H1 (cell line): ENCODE data around the gene STX2. TPM values are rescaled to one million over a fixed set of nuclear protein-coding genes. Genes with fewer than 3 reads are reported as not detected.

Source experiments
- CTCF ChIA-PET: fragments of 300-600 bp; sonication (Branson Sonifier 250); formaldehyde crosslinking; loops from one replicate; lab custom pipeline; 2021; ENCODE audit not compliant: partially characterized antibody; lab: Charles Lee
- POLR2A ChIA-PET: fragments of 300-600 bp; sonication (Branson Sonifier 250); formaldehyde crosslinking; loops from one replicate; lab custom pipeline; 2021; ENCODE audit warnings: inconsistent platforms; ENCODE audit not compliant: partially characterized antibody; lab: Charles Lee
- DNase-seq, 2 experiments: peaks; one replicate each; pipeline versions ENCODE4 v3.0.0 to v3.0.0-alpha.2; 2010 to 2022; ENCODE audit warnings: low spot score in 2 of 2, low read depth in 1 of 2, mixed read lengths in 1 of 2
- FAIRE-seq: peaks from 2 replicates; lab custom pipeline; 2011; peaks lifted over from hg19 to GRCh38; lab: Jason Lieb, UNC
- H2AFZ ChIP-seq: 2 replicates; pipeline ENCODE4 v1.8.1; 2012; ENCODE audit warnings: low read length, inconsistent platforms
- H2AK5ac ChIP-seq: 2 replicates; pipeline ENCODE4 v1.6.1; 2013; ENCODE audit warnings: low read depth, low read length
- H2BK120ac ChIP-seq: replicated peaks from 2 replicates; pipeline ENCODE3; 2013; ENCODE audit warnings: low read depth, low read length, inconsistent platforms
- H2BK12ac ChIP-seq: 2 replicates; pipeline ENCODE4 v1.6.1; 2013; ENCODE audit warnings: low read depth, low read length
- H2BK15ac ChIP-seq: 2 replicates; pipeline ENCODE4 v1.6.1; 2013; ENCODE audit warnings: low read length
- H2BK20ac ChIP-seq: 2 replicates; pipeline ENCODE4 v1.6.1; 2013; ENCODE audit warnings: low read length
- H2BK5ac ChIP-seq: 2 replicates; pipeline ENCODE4 v1.6.1; 2013; ENCODE audit warnings: low read depth, low read length
- H3K14ac ChIP-seq: 2 replicates; pipeline ENCODE4 v1.6.1; 2013; ENCODE audit warnings: inconsistent platforms; ENCODE audit not compliant: insufficient read length
- H3K18ac ChIP-seq: 2 replicates; pipeline ENCODE4 v1.6.1; 2013; ENCODE audit warnings: low read length; ENCODE audit errors: extremely low read depth
- H3K23ac ChIP-seq: 2 replicates; pipeline ENCODE4 v1.6.1; 2013; ENCODE audit warnings: inconsistent platforms; ENCODE audit not compliant: insufficient read length
- H3K23me2 ChIP-seq: 2 replicates; pipeline ENCODE4 v1.6.1; 2013; ENCODE audit warnings: low read depth, low read length
- H3K27ac ChIP-seq: 2 replicates; pipeline ENCODE4 v1.6.1; 2011; ENCODE audit warnings: low read depth, low read length, inconsistent platforms
- H3K27me3 ChIP-seq, 4 experiments: replicated peaks in 1 of 4; 1 replicate in 1 of 4; 2 replicates in 3 of 4; pipeline versions ENCODE4 v1.6.1 to v1.8.1; 2011 to 2013; ENCODE audit warnings: low read length in 3 of 4, mild to moderate bottlenecking in 3 of 4, inconsistent platforms in 2 of 4, mixed read lengths in 2 of 4, moderate library complexity in 1 of 4; ENCODE audit not compliant: control insufficient read depth in 3 of 4, insufficient read depth in 3 of 4; ENCODE audit errors: extremely low read depth in 1 of 4
- H3K36me3 ChIP-seq, 4 experiments: 2 replicates each; pipeline versions ENCODE4 v1.6.1 to v1.8.1; 2011 to 2013; ENCODE audit warnings: mild to moderate bottlenecking in 4 of 4, low read length in 3 of 4, moderate library complexity in 2 of 4, control low read depth in 1 of 4, inconsistent platforms in 1 of 4; ENCODE audit not compliant: insufficient read depth in 4 of 4, control insufficient read depth in 2 of 4
- H3K4ac ChIP-seq: replicated peaks from 2 replicates; pipeline ENCODE3; 2013; ENCODE audit warnings: low read length, low read depth, mixed read lengths, inconsistent platforms; ENCODE audit not compliant: insufficient read length
- H3K4me1 ChIP-seq, 4 experiments: replicated peaks in 1 of 4; 1 replicate in 1 of 4; 2 replicates in 3 of 4; pipeline versions ENCODE4 v1.6.1 to v1.8.1; 2011 to 2013; ENCODE audit warnings: low read length in 3 of 4, inconsistent platforms in 2 of 4, mixed read lengths in 1 of 4; ENCODE audit not compliant: insufficient read depth in 4 of 4, control insufficient read depth in 3 of 4
- H3K4me2 ChIP-seq, 2 experiments: 2 replicates each; pipeline versions ENCODE4 v1.6.1 to v1.8.1; 2011 to 2013; ENCODE audit warnings: low read depth in 2 of 2, low read length in 2 of 2, control low read depth in 1 of 2, inconsistent platforms in 1 of 2, mild to moderate bottlenecking in 1 of 2; ENCODE audit not compliant: insufficient read depth in 1 of 2
- H3K4me3 ChIP-seq, 4 experiments: fragments of 200-600, 300-600 bp in 1 of 4; sonication (generic), shearing (Covaris generic), sonication (Bioruptor Twin) in 1 of 4; 2 replicates each; pipeline versions ENCODE4 v1.5.1 to v1.8.1; 2011 to 2016; ENCODE audit warnings: low read length in 4 of 4, low read depth in 3 of 4, control low read depth in 2 of 4, inconsistent platforms in 2 of 4, mild to moderate bottlenecking in 2 of 4, mixed read lengths in 1 of 4, moderate library complexity in 1 of 4; ENCODE audit not compliant: insufficient read depth in 2 of 4; ENCODE audit errors: extremely low read depth in 1 of 4
- H3K56ac ChIP-seq: replicated peaks from 2 replicates; pipeline ENCODE3; 2013; ENCODE audit warnings: low read depth, mild to moderate bottlenecking, mixed read lengths, low read length, inconsistent platforms; ENCODE audit not compliant: insufficient read length
- H3K79me1 ChIP-seq: 2 replicates; pipeline ENCODE4 v1.6.1; 2013; ENCODE audit warnings: low read depth, low read length, control low read depth
- H3K79me2 ChIP-seq, 2 experiments: 2 replicates each; pipeline versions ENCODE4 v1.6.1 to v1.8.1; 2012 to 2013; ENCODE audit warnings: low read length in 2 of 2, mild to moderate bottlenecking in 2 of 2, inconsistent platforms in 1 of 2; ENCODE audit not compliant: insufficient read depth in 2 of 2, control insufficient read depth in 1 of 2
- H3K9ac ChIP-seq, 4 experiments: replicated peaks in 1 of 4; 1 replicate in 1 of 4; 2 replicates in 3 of 4; pipeline versions ENCODE4 v1.6.1 to v1.8.1; 2011 to 2013; ENCODE audit warnings: low read depth in 3 of 4, low read length in 3 of 4, control low read depth in 2 of 4, mild to moderate bottlenecking in 2 of 4, moderate library complexity in 2 of 4, inconsistent platforms in 1 of 4; ENCODE audit errors: extremely low read depth in 1 of 4
- H3K9me3 ChIP-seq, 2 experiments: 2 replicates each; pipeline versions ENCODE4 v1.6.1 to v1.8.1; 2012 to 2013; ENCODE audit warnings: mild to moderate bottlenecking in 2 of 2, moderate library complexity in 2 of 2, control low read depth in 1 of 2, inconsistent platforms in 1 of 2, low read depth in 1 of 2, low read length in 1 of 2, mixed read lengths in 1 of 2; ENCODE audit not compliant: insufficient read depth in 2 of 2
- H4K20me1 ChIP-seq, 2 experiments: replicated peaks in 1 of 2; 2 replicates each; pipeline versions ENCODE3 to v1.8.1; 2011 to 2013; ENCODE audit warnings: inconsistent platforms in 2 of 2, low read length in 2 of 2, mild to moderate bottlenecking in 1 of 2; ENCODE audit not compliant: insufficient read depth in 2 of 2, control insufficient read depth in 1 of 2
- H4K5ac ChIP-seq: 2 replicates; pipeline ENCODE4 v1.6.1; 2013; ENCODE audit warnings: low read length, low read depth, mixed read lengths, inconsistent platforms; ENCODE audit not compliant: insufficient read length
- H4K8ac ChIP-seq: 2 replicates; pipeline ENCODE4 v1.8.0; 2013; ENCODE audit warnings: mild to moderate bottlenecking, moderate library complexity, low read length, inconsistent platforms; ENCODE audit not compliant: insufficient read depth; ENCODE audit errors: extremely low read depth
- H4K91ac ChIP-seq: replicated peaks from 2 replicates; pipeline ENCODE3; 2013; ENCODE audit warnings: low read length, mixed read lengths, inconsistent platforms; ENCODE audit not compliant: insufficient read length
- CHD2 ChIP-seq: IDR thresholded peaks from 2 replicates; pipeline ENCODE4 v1.6.1; 2012; ENCODE audit warnings: low read length, improper control_type of control experiment
- POLR2A ChIP-seq, 2 experiments: IDR thresholded peaks; 1 replicate in 1 of 2; 2 replicates in 1 of 2; pipeline ENCODE4 v1.6.1; 2011; ENCODE audit warnings: low read depth in 2 of 2, low read length in 2 of 2, mild to moderate bottlenecking in 2 of 2; ENCODE audit errors: control extremely low read depth in 1 of 2
- WGBS, 2 experiments: shearing (Covaris generic) in 1 of 2; methylation state at CpG; one replicate each; pipeline versions ENCODE4 v1.1.6 to v1.1.7; 2013 to 2015; ENCODE audit warnings: low lambda C conversion rate in 2 of 2, mixed read lengths in 2 of 2, inconsistent platforms in 1 of 2, low coverage in 1 of 2, missing lambda C conversion rate in 1 of 2; ENCODE audit not compliant: insufficient replicate concordance in 2 of 2, insufficient coverage in 1 of 2, insufficient read length in 1 of 2; ENCODE audit errors: extremely low coverage in 1 of 2, missing lambda C conversion rate in 1 of 2; 5-methylcytosine and 5-hydroxymethylcytosine counted together
- polyA plus RNA-seq, 7 experiments: library from polyadenylated mRNA; depleted of rRNA in 3 of 7; stranded (reverse) in 5 of 7; unstranded in 2 of 7; fragments of >200 nt in 5 of 7; fragments of 200-250 nt in 2 of 7; gene quantifications; 1 replicate in 5 of 7; 2 replicates in 1 of 7; 4 replicates in 1 of 7; pipeline versions ENCODE4 v1.2.1 to v1.2.3, GENCODE V29; 2011 to 2013; ENCODE audit warnings: missing spikeins in 2 of 7, mixed read lengths in 2 of 7
- total RNA-seq: library from RNA; stranded (reverse); fragmentation: NEBNext Ultra II Directional; extraction: Animal tissue kit (Norgen Biotek cat#: 25700); gene quantifications from 2 replicates; pipeline ENCODE4 v1.2.1, GENCODE V29; 2021

Gene STX2
- total and polyA plus RNA-seq, 2 of the 8 experiments (the other 6 are each of a cell fraction or from before 2014, with no cell fraction given) = 20.0 to 26.3 TPM

DNA sequence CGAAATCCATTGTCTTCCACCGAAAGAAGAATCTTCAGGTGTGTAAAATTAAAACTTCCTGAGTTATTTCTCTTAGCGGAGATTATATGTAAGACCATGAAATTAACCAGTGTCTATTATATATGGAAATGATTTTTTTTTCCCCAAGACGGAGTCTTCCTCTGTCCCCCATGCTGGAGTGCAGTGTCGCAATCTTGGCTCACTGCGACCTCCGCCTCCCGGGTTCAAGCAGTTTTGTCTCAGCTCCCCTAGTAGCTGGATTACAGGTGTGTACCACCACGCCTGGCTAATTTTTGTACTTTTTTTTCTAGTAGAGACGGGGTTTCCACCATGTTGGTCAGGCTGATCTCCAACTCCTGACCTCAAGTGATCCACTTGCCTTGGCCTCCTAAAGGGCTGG lies 35.6 kb upstream of the STX2 start:
- Histone ChIP-seq H3K4me3 (no peak overlapping the region), H2AK5ac (no peak overlapping the region), H3K9ac (no peak overlapping the region), H3K18ac (no peak overlapping the region), H3K9me3 (no peaks in the 10 kb centered on the region), H2BK20ac (no peak overlapping the region), H3K23ac (no peak overlapping the region), H4K5ac (no peak overlapping the region), H3K4me2 (peak overlapping the region in 1 of 2 experiments; percentile 95; a peak in 1 of 4 replicates), H4K20me1 (peaks cover 7 to 9% of the 10 kb centered on the region in 2 experiments), H4K91ac (no peak overlapping the region), H3K36me3 (peaks cover 27 to 53% (median 42%) of the 10 kb centered on the region in 4 experiments), H3K56ac (no peak overlapping the region), H3K4ac (no peak overlapping the region), H3K27me3 (no peaks in the 10 kb centered on the region), H3K27ac (0 out of 2 replicates have a peak overlapping the region, but pooled peaks have one; percentile 20), H4K8ac (no peak overlapping the region), H2BK12ac (no peak overlapping the region), H2BK120ac (no peak overlapping the region), H3K79me2 (peaks cover 6 to 30% of the 10 kb centered on the region in 2 experiments), H2BK5ac (no peak overlapping the region), H3K4me1 (peaks cover 0 to 3% (median 3%) of the 10 kb centered on the region in 4 experiments; a peak in 4 of 7 replicates), H3K23me2 (peaks cover 4% of the 10 kb centered on the region), H2AFZ (no peak overlapping the region), H3K14ac (no peak overlapping the region), H3K79me1 (no peaks in the 10 kb centered on the region), H2BK15ac (no peak overlapping the region)
- TF ChIP-seq CHD2 (no peak), POLR2A (IDR thresholded peaks at IDR 0.05; ENCODE audit: control extremely low read depth in 1 of 2, low read depth in 2 of 2, low read length in 2 of 2) (0 out of 3 replicates have a peak, but pooled peaks of 1 of the 2 experiments have one; percentile 22)
- ChIA-PET CTCF (no interaction called here), POLR2A (interaction anchor here (0.7 to 8.9 kb wide), 20 partner anchors 10 to 417 kb away, joined by 3 to 86 read pairs (median 6); partner anchors contain the start of genes ADGRD1 and STX2)
- DNase-seq (no peak), FAIRE-seq (no peak)
- 95% methylated on average over 10 of the region's 10 CpGs; no CpG with 5 or more reads in 1 of the 2 experiments for WGBS, 2 experiments
